A549 treated with ZK216348 at 1 μM for 4 hours (cell line): ENCODE measurements around the gene KRTAP19-2. TPM values are rescaled to one million over a fixed set of nuclear protein-coding genes. Genes with fewer than 3 reads are reported as not detected.

ENCODE experiments used
- total RNA-seq: library from RNA; stranded (reverse); fragments of 200-300 nt; extraction: Qiagen RNA extraction; gene quantifications from 5 replicates; pipeline ENCODE4 v1.2.3, GENCODE V29; 2022; ENCODE audit warnings: low read depth

Gene KRTAP19-2, protein sequence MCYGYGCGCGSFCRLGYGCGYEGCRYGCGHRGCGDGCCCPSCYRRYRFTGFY
- total RNA-seq, result not detected in 5 replicates

DNA sequence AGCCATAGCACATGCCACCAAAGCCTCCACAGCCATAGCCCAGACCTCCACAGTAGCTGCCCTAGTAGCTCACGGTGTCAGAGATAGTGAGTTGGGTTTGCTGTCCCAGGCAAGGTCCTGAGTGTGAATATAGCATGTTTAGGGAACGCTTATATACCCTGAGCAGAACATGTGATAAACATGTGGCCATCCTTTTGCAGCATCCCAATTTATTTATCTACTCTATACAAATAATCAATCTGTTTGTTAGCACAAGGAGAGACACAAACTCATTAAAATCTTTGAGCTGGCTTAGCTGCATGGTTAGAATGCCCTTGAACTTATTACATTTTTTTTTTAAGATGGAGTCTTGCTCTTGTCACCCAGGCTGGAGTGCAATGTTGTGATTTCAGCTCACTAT, at the start of gene KRTAP19-2:
KRTAP19-2 (minus strand) TSS at position 101 of the 400 bp plus-strand sequence; CDS start at position 13, 88 bp downstream.

DNA sequence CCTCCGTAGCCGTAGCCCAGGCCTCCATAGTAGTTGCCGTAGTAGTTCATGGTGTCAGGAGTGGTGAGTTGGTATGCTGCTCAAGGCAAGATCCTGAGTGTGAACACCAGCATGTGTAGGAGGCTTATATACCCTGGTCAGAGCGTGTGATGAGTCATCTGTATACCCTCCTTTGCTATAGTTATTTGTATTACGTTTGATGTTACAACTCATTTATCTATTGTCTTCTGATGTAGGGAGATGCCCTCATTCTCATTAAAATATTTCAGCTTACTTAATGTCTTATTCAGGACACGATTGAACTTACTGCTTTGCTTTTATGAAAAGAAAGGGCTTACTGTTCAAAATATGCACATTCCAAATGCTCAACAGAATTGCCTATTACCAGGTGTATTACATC, 14.8 kb upstream of the KRTAP19-2 start, which contains the start of gene KRTAP19-5:
KRTAP19-5 (minus strand) TSS at position 101 of the 400 bp plus-strand sequence; CDS start at position 50, 51 bp downstream.

DNA sequence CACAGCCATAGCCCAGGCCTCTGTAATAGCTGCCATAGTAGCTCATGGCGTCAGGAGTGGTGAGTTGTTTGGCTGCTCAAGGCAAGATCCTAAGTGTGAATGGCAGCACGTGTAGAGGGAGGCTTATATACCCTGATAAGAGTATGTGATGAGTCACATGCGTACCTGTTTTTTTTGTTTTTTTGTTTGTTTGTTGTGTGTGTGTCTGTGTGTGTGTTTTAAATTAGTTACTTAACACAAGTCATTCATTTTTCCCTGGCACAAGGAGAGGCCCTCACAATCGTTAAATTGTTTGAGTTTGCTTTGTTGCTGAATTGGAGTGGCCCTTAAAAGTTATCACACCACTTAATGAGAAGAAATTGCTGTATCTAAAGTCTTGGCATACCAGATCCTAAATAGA, 9.8 kb upstream of the KRTAP19-2 start, which contains the start of gene KRTAP19-4:
KRTAP19-4 (minus strand) TSS at position 101 of the 400 bp plus-strand sequence; CDS start at position 46, 55 bp downstream.

DNA sequence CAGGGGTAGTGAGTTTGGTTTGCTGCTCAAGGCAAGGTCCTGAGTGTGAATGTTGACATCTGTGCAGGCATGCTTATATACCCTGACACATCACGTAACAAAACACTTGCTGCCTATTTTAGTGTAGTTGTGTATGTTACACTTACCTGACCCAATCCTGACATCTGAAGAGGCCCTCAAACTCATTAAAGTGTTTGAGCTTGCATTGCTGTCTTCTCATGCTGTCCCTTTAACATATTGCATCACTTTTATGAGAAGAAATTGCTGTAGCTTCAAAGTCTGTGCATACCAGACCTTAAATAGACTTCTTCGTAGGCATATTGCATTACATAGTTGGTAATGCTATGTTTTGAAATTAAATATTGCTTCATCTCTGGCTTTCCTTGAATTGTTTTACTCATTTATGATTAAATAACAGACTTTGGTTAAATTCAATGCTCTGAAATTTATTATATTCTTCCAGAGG, 4.8 kb upstream of the KRTAP19-2 start, which contains the start of gene KRTAP19-3:
KRTAP19-3 (minus strand) TSS at position 51 of the 466 bp plus-strand sequence. CDS start 56 bp downstream, outside the sequence.

DNA sequence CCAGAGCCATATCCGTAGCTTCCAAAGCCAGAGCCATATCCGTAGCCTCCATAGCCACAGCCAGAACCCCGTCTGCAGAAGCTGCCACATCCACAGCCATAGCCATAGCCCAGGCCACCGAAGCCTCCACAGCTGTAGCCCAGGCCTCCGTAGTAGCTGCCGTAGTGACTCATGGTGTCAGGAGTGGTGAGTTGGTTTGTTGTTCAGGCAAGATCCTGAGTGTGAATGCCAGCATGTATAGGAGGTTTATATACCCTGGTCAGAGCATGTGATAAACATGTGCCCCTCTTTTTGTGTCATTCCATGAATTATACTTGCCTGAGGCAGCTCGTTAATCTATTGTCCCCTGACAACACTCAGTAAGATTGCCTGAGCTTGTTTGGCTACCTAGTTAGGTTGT, 7.1 kb downstream of the KRTAP19-2 start, which contains the start of gene KRTAP19-1:
KRTAP19-1 (minus strand) TSS at position 223 of the 400 bp plus-strand sequence; CDS start at position 173, 50 bp downstream.

DNA sequence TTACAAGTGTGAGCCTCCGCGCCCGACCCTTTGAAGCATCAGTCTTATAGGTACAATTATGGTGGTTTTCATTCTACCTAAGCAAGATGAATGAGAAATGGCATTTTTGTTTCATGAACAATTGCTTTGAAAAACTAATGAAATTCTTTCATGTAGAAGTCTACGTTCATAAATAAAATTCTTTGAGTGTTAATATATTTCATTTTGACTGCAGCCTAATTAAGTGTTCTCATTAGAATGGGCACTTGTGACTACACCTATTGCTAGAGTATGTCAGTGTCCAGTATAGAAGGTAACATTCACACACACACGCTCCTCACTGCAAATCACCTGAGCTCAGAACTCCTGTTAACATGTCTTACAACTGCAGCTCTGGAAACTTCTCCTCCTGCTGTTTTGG, 47.3 kb downstream of the KRTAP19-2 start, which contains the start of gene KRTAP15-1:
KRTAP15-1 (plus strand) TSS at position 301 of the 400 bp plus-strand sequence; CDS start at position 354, 53 bp downstream.

Other genes starting within 250 kb of the KRTAP19-2 start
- not detected in 5 replicates for gene KRTAP24-1, start 204.5 kb downstream of the KRTAP19-2 start, total RNA-seq
- not detected in 5 replicates for gene KRTAP25-1, start 197.9 kb downstream of the KRTAP19-2 start, total RNA-seq
- gene KRTAP26-1, start 167.1 kb downstream of the KRTAP19-2 start, total RNA-seq, result not detected in 5 replicates
- gene KRTAP27-1, start 149.7 kb downstream of the KRTAP19-2 start, total RNA-seq, result not detected in 5 replicates
- gene KRTAP23-1, start 138.8 kb downstream of the KRTAP19-2 start, total RNA-seq, result not detected in 5 replicates
- gene KRTAP13-2, start 115.2 kb downstream of the KRTAP19-2 start, total RNA-seq, result not detected in 5 replicates
- not detected in 5 replicates for gene KRTAP13-1, start 91.4 kb downstream of the KRTAP19-2 start, total RNA-seq
- gene KRTAP13-3, start 61.5 kb downstream of the KRTAP19-2 start, total RNA-seq, result not detected in 5 replicates
- not detected in 5 replicates for gene KRTAP13-4, start 57.2 kb downstream of the KRTAP19-2 start, total RNA-seq
- not detected in 5 replicates for gene KRTAP15-1, start 47.2 kb downstream of the KRTAP19-2 start, total RNA-seq
- not detected in 5 replicates for gene KRTAP19-1, start 7.1 kb downstream of the KRTAP19-2 start, total RNA-seq
- gene KRTAP19-3, start 4.6 kb upstream of the KRTAP19-2 start, total RNA-seq, result not detected in 5 replicates
- gene KRTAP19-4, start 9.7 kb upstream of the KRTAP19-2 start, total RNA-seq, result not detected in 5 replicates
- not detected in 5 replicates for gene KRTAP19-5, start 14.7 kb upstream of the KRTAP19-2 start, total RNA-seq
- not detected in 5 replicates for gene KRTAP19-6, start 54.4 kb upstream of the KRTAP19-2 start, total RNA-seq
- gene KRTAP19-7, start 73.9 kb upstream of the KRTAP19-2 start, total RNA-seq, result not detected in 5 replicates
- not detected in 5 replicates for gene KRTAP22-2, start 103.0 kb upstream of the KRTAP19-2 start, total RNA-seq
- gene KRTAP6-3, start 105.0 kb upstream of the KRTAP19-2 start, total RNA-seq, result not detected in 5 replicates
- gene KRTAP6-2, start 111.5 kb upstream of the KRTAP19-2 start, total RNA-seq, result not detected in 5 replicates
- gene KRTAP22-1, start 113.7 kb upstream of the KRTAP19-2 start, total RNA-seq, result not detected in 5 replicates
- gene KRTAP6-1, start 126.5 kb upstream of the KRTAP19-2 start, total RNA-seq, result not detected in 5 replicates
- gene KRTAP20-1, start 129.0 kb upstream of the KRTAP19-2 start, total RNA-seq, result not detected in 5 replicates
- gene KRTAP20-4, start 133.2 kb upstream of the KRTAP19-2 start, total RNA-seq, result not detected in 5 replicates
- not detected in 5 replicates for gene KRTAP20-2, start 147.8 kb upstream of the KRTAP19-2 start, total RNA-seq
- gene KRTAP20-3, start 155.4 kb upstream of the KRTAP19-2 start, total RNA-seq, result not detected in 5 replicates
- gene KRTAP21-3, start 231.3 kb upstream of the KRTAP19-2 start, total RNA-seq, result not detected in 5 replicates